ENCODE results near the gene MAPK12.

The MAPK12 gene

DNA sequence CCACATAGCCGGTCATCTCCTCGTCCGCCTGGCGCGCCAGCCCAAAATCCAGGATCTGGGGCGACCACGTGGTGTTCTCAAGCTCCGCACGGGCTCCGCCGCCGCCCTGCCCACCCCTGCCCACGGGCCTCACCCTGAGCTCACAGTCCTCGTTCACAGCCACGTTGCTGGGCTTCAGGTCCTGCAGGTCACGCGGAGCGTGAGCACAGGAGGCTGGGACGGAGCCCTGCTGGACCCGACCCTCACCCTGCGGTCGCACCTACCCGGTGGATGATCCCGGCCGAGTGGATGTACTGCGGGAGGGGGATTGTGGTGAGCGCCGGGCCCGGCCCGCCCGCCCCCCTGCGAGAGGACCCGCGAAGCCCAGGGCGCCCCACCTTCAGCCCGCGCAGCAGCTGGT is 5.5 kb upstream of the MAPK12 start:
- no peak for FAIRE-seq

DNA sequence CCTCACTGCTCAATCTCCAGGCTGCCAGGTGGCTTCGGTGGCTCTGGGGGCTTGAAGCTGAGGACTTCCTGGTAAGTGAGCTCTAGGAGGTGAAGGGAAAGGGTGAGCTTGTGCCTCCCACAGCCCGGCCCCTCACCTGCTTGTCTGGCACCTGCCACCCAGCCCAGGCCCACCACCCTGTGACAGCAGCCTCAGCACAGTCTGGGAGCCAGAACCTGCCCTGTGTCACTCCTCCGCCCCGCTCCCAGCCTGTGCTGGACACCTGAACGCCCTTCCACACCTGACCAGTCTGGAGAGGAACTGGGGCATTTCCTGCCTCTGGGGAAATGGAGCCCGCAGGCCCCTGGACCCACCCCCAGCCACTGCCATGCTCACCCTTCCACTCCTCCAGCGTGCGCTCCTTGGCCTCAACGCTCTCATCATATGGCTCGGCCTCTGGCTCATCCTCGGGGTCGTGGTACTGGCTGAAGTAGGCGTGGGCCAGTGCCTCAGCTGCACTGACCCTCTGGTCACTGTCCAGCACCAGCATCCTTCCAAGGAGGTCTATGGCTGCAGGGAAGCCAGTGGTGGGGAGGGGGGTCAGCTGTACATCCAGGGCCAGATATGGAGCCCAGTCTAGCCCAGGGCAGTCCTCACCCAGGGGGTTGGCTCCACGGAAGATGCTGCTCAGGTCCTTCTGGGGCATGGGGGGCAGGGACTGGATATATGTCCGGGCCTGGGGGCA is 3.6 kb upstream of the MAPK12 start:
- FAIRE-seq: no peak

DNA sequence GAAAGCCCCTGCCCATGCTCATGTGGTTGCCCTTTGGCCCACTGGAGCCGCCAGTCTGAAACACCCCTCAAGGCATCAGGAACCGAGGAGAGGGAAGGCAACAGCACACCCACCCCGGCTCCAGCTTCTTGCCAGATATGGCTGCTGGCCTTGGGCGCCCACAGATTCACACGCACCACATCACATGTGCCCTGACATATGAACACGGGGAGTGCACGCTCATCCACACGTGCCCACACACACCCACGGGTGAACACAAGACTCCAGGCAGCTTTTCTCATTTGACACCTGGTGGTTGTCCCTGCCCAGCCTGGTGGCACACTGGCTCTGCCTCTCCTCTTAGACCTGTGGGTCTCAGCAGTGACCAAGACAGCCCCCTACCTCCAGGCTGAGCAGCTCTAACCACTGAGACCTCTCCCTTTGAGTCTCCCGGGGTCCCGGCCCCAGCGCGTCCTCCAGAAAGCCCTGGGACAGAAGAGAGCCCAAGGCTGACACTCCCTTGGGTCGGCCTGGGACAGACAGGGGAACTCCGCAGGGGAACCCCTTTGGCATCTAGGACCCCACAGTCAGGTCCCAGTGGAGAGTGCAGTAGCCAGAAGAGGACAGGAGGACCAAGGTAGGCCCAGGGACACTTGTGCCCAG is 2.7 kb upstream of the MAPK12 start:
- no peak for FAIRE-seq

DNA sequence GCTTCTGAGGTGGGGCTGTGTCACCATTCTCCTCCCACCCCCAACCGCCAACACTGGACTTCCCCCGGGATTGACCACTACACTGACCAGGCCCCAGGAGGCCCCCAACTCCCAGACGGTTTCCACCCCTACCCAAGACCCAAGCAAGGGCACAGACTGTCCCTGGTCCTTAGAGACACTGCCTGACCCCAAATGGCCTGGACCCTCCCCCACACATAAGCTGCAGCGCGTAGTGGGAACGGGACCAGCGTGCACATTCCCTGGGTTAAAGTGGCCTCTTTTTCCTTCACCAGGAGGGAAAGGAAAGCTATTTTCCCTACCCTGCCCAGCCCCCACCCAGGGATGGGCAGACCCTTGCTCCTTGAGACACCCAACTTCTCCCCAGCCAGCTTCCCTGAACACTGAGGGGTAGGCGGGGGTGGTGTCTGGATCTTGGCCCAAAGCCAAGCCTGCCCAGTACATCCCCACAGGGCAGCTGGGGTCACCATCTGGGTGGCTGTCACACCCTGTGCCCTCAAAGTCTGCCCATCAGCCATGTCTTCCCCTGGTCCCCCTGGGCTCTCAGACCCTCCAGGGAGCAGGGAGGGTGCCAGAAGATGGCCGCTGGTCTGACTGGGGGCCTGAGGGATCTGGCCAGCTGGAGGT is 1.6 kb upstream of the MAPK12 start:
- no peak for FAIRE-seq

DNA sequence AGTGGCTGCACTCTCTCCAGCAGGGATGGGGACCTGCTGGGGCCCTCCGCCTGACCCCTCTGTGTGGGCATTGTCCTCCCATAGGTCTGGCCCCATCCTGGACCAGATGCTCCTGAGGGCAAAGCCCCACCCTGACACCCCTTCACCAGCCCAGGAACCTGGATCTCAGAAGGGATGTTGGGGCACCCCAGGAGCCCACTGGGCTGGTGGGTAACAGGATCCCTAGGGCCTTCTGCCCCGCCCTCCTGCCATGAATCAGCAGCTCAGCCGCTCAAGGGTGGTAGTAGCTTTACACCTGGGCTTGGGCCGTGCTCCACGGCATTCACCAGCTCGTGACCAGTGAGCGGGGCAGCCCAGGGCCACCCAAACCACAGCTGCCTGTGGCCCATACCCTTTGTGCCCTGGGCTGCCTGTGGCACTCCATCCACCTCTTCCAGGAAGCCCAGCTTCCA is 1.0 kb upstream of the MAPK12 start:
- no peak for FAIRE-seq

DNA sequence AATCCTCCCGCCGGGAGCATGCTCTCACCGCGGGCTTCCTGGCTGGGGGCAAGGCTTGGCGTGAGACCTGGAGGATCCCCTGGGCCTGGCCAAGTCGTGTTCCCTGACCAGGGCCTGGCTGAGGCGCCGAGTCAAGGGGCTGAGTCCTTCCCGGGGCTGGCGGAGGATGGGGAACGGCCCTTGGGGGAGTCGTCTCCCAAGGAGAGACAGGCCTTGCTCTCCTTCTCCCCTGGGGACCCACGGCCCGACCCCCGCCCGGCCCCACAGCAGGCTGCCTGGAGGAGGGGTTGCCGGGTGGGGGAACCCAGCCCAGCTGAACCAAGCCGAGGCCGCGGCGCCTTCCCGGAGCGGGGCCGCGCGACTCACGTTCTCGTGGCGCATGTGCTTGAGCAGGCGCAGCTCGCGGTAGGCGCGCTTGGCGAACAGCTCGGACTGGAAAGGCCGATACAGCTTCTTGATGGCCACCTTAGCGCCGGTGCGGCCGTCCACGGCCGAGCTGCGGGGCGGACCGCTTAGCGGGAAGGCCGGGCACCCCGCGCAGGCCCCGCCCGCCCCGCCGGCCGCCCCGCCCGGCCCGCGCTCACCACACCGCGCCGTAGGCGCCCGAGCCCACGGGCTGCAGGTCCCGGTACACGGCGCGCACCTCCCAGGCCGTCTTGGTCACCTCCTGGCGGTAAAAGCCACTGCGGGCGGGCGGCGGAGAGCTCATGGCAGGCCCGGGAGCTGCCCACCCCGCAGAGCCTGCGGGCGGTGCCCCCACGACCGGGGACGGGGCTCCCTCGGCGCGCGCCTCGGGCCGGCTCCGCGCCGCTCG is 475 bp downstream of the MAPK12 start:
- FAIRE-seq: no peak

DNA sequence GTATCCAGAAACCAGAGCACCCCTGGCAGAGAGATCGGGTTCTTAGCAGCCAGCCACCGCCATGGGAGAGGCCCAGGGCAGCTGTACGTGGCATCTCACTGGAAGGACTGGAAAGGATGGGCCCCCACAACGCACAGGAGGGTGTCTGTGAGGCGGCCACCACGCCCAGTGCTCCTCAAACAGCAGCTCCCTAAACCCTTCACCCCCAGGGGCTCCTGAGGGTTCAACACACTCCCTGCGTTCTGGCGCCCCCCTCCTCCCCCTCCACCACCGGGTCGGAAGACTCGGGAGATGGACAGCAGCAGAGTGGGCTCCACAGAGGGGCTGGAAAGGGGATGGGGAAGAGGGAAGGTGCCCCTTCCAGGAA is 1.1 kb downstream of the MAPK12 start:
- FAIRE-seq: no peak

DNA sequence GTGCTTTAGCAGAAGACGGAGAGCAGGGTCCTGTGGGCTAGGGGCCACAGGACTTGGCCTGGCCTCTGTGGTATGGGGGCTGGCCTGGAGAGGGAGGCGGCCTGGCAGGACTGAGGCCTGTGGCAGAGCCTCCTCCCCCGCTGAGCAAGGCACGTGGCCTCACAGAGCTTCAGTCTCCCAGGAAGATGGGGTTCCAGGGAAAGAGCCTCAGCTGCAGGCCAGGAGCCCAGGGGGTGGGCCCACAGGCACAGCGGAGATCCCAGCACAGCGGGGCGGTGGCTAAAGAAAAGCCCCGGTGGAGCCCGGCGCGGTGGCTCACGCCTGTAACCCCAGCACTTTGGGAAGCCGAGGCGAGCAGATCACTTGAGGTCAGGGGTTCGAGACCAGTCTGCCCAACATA is 2.2 kb downstream of the MAPK12 start:
- no peak for FAIRE-seq

DNA sequence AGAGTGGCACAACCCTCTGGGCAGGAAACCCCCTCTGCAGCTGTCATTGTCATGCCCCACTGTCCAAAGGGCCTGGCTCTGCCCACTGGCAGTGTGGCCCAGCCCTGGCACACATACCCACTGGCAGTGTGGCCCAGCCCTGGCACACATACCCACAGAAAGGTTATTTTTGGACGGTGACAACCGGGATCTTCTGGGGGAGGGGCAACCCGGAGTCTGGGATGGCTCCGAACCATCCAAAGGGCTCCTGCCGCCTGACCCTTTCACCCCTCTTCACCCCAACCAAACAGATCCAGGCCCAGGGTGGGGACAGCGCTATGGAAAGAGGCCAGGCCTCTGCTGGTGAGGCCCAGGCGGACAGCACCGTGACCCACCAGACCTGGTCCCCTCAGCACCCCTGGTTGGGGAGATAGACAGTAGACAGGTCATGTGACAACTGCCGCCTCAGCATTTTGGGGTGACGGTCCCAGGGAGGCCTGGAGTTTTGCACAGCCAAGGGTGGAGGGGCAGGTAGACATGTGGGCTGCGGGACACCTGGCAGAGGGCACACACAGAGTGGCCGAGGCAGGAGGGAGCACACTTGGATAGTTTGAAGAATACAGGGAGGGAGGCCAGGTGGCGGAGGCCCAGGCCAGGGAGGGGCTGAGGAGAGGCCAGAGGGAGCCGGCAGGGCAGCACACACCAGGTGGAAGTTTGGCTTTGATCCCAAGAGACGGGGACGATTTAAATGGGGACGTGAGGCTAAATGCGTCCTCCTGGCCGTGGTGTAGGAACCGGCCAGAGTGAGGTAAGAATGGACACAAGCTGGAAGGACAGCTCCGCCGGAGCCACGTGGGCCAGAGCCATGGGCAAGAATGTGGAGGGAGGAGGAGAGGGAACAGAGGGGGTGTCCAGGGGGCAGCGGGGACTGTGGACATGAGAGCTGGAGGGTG is 2.9 kb downstream of the MAPK12 start:
- FAIRE-seq: no peak

DNA sequence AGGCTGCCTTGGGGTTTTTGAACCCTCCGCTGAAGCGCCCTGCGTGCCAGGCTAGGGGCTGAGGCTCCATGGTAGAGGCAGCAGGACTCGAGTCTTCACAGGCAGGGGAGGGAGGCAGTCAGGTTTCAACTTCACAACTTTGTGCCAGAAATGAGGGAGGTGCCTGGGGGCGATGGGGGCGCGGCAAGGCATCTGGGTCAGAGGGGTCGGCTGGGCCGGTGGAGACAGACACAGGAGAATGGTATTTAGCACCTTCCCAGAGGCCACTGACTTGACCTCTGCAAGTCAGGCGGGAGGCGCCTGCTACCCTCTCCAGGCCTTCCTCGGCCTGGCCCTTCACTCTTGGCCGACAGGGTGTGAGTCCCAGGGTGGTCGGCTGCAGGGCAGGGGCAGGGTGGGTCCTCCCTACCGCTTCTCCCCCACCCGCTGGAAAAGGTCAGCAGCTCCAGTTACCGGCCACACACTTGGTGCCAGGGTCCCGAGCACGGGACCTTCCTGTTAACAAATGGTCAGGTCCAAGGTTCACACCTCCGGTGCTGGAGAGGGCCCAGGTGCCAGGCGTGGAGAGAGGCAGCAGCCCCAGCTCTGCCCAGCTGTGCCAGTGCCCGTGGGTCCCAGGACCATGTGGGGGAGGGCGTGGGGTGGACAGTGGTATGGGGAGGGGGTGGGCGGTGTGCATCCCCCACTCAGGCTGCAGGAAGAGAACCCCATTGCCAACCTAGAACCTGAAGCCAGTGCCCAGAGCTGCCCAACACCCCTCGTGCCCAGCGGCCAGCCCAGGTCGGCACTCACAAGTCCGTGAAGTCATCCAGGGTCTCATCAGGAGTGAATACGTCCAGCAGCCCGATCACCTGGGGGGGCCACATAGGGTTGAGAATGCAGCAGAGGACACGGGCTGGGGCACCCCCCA is 3.8 kb downstream of the MAPK12 start:
- FAIRE-seq: no peak

DNA sequence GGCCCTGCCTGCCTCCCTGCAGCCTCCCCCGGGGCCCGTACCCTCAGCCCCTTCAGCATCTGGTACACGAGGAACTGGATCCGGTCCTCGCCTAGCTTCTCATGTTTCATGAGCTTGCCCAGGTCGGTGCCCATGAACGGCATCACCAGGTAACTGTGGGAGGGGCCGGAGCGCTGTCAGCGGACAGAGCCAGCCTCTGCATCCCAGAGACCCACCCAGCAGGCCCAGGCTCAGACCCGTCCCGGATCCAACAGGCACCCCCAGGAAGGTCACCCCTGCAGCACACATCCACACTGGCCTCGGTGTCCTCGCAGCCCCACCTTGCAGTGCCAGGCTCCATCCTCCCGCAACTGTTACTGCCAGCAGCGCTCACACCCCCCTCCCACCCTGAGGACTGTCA is 4.4 kb downstream of the MAPK12 start:
- FAIRE-seq: no peak

DNA sequence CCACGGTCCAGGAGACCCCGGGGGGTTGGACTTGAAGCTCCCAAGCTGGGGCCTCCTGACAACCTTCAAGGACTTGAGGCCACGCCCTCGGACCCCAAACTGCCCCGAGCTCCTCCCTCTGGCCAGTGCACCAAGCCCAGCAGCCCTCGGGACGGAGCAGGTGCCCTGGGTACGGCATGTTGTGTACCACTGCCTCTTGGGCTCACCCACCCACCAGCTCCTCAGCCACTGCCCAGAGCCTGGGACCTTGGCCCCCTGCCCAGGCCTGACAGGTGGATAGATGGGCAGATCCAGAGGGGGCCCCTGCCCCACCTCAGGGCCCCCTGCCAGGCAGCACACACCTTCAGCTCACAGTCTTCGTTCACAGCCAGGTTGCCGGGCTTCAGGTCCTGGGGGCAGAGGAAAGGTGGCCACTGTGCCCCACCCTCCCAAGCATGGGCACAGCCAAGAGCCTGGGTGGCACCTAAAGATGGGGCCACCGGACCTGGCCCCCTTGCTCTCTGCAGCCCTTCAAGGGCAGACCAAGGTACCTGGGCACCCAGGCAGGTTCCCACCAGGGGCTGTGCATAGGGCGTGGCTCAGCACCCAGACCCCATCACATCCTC is 5.1 kb downstream of the MAPK12 start:
- FAIRE-seq: no peak

DNA sequence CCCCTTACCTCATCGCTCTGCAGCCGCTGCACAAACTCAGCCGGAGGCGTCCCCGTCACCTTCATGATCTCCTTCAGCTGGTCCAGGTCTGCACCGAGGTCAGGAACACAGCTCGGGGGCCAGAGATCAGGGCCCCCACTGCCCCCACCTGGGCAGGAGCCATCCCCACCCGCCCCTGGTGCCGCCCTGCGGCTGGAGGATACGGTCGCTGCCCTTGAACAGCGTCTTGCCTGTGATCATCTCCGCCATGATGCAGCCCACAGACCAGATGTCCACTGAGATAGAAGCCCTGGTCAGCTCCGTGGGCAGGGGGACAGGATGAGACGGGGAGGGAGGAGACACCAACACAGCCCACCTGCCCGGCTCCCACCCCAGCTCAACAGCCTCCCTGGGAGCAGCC is 5.9 kb downstream of the MAPK12 start:
- no peak for FAIRE-seq

DNA sequence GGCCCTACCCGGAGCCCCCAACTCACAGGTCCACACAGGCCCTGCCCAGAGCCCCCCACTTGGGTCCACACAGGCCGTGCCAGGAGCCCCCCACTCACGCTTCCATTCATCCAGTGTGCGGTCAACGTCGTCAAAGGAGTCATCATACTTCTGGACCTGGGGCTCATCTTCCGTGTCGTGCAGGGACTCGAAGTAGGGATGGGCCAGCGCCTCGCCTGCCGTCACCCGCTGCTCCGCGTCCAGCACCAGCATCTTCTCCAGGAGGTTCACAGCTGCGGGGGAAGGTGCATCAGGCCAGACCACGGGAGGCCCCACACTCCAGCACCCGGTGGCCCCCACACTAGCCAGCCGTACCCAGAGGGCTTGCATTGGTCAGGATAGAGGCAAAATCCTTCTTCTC is 6.4 kb downstream of the MAPK12 start:
- FAIRE-seq: no peak

DNA sequence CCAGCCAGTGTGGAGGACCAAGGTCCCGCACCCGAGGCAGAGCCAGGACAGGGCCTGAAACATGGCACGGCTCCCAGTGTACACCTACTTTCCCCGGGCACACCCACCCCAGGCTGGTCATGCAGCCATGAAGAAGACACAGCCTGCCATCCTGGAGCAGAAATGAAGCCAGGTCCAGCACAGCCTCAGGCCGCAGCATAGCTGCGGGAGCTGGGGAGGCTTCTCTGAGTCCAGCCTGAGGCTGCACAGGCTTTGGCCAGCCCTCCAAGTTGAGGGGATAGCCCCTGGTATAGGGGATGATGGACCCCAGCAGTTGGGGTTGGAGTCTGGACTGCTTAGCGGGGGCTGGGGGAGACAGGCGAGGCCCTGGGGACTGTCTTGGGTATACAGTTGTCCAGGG is 7.5 kb downstream of the MAPK12 start:
- no peak for FAIRE-seq

DNA sequence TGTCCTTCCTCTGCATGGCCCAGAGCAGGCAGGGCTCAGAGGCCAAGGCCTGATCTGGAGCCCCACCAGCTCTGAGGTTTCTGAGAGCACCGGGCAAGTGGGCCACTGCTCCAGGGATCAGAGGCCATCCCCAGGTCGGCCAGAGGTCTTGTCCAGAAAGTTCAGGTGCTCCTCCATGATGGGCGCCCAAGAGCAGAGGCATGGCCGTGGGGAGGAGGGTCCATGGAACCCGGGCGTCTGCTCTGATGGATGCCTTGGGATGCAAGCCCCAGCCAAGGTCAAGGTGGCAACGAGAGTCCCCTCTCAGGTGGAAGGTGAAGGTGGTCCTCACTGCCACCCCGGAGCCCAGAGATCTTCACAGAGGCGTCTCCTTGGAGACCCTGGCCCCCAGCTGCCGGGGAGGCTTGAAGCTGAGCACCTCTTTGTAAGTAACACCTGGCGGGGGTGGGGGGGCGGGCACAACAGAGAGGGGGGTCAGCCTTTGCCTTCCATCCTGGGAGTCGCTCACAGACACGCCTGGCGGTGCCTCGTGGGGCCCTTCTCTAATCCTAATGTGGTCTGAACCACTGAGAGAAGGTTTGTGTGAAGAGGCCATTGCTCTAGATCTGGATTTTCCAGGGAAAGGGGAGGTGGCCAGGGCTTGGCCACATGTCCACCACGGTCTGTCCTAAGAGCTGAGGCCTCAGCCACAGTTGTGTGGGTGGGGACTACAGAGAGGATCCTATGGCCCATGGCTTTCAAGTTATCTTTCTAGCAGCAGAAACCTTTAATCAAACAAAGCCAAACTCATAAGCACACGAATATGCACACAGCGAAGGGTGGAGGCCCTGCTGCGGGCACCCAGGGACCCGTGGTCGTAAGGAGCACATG is 8.2 kb downstream of the MAPK12 start:
- no peak for FAIRE-seq

DNA sequence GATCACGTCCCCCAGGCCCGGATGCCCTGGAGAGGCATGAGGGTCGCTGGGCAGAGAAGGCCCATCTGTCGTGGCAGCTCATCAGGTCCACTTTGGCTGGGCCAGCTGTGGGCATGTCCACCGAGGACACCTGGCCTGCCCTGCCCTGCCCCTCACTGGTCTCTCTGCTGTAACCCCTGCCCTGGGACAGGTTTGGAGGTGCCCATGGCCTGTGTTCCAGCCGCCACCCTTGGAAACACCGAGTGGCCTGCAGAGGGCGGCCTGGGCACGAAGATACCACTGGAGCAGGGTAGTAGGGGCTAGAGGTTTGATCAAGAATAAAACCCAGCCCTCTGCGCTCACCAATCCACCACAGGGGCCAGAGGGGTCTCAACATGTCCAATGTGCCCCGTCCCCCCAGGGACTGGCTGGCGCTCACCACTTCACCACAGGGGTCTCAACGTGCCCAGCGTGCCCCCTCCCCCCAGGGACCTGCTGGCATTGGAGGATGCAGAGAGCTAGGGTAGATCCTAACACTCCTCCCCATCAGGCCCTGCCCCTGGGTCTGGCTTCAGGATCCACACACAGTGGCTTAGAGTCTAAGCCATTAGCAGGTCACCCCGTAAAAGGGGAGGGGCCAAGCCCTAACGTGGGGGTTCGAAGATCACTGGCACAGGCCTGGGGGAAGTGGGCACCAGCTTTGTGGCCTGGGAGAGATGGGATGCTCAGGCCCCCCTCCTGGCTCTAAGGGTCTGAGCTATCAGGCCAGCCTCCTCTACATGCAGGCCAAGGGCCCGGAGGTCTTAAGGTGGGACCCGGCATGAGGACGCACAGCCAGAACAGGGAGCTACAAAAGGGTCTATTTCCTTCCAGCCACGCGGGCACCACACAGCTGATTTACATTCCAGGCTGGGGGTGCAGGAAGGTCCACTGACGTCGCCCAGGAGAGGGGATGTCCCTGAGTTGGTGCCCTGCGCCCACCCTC is 9.1 kb downstream of the MAPK12 start:
- FAIRE-seq: no peak

DNA sequence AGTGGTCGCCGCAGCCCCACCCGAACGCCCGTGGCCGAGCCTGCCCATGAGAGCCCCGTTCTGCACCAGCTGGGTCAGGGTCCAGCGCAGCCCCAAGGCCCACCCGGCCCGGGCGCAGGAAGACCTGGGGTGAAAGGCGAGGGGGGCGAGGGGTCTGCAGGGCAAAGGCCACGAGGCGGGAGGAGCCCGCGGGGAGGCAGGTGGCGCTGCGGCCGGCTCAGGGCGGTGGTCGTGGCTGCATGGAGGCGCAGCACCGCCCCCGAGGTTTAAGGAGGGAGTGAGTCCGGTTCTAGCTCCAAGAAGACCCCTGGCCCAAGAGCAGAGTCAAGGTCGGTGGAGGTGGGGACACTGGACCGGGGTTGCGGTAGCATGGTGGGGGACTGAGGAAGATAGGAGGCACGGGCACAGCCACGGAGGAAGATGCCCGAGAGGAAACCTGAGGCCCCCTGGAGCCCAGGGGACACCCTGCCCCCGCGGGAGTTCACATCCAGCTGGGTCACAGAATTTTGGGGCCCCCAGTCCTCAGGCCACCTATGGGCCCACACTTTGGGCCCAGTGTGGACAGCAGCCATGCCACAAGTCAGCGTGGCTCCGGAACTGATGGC is 9.9 kb downstream of the MAPK12 start:
- no peak for FAIRE-seq

Measured in endometrium (tissue), 2 donors.